ENCODE data around the gene ERICH3.

The ERICH3 gene

GRCh38 chr1:74583397-74583796 is 90.2 kb downstream of the ERICH3 start:
- H3K9me3 Mint-ChIP-seq: no peaks in the 10 kb centered on the region

GRCh38 chr1:74579425-74579824 is 94.2 kb downstream of the ERICH3 start:
- no peak overlapping the region for H3K27ac Mint-ChIP-seq
- H3K4me1 Mint-ChIP-seq: no peaks in the 10 kb centered on the region
- H3K4me3 Mint-ChIP-seq: no peak overlapping the region
- no peaks in the 10 kb centered on the region for H3K36me3 Mint-ChIP-seq
- H3K9me3 Mint-ChIP-seq: no peaks in the 10 kb centered on the region
- peaks cover 2% of the 10 kb centered on the region for H3K27me3 Mint-ChIP-seq

More at GRCh38 chr1:74583397-74583796, 90.2 kb downstream of the ERICH3 start:
- Mint-ChIP-seq H3K27ac (no peak overlapping the region), H3K4me3 (no peak overlapping the region), H3K27me3 (peaks cover 2% of the 10 kb centered on the region), H3K4me1 (no peaks in the 10 kb centered on the region), H3K36me3 (no peaks in the 10 kb centered on the region)

DNA sequence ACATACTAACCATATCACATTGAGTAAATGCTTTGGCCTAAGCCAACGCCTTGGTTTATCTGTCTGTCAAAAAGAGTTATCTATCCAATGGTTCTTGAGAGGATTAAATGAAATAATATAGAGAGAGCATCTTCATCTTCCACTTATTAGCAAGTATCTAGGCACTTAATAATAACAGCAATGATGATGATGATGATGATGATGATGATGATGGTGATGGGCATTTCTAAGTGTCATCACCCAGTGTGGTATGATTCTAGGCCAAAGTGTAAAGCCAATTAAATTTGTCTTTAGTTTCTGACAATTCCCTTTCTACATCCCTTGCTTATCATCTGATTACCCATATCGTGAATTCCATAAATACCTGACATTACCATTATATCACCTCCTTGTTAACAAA is 95.5 kb downstream of the ERICH3 start:
- Mint-ChIP-seq H3K27ac (no peak overlapping the region), H3K4me1 (no peaks in the 10 kb centered on the region), H3K27me3 (peaks cover 3% of the 10 kb centered on the region)

DNA sequence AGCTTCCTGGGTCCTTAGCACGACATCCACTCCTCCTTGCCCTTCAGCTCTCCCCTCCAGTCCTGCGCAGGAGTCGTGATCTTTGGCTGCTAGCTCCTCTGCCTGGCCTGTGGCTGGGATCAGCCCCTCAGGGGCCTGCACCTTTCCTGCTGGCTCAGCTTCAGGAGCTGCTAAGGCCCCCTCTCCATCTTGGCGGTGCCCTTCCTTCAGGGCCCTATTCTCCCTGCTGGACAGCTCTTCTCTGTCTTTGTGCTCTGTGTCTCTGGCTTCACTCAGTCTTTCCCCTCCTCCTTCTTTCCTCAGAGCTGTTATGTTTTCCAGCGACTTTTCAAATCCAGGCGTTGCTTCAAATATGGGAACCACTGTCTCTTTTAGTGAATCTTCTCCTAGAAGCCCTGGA is 101.7 kb downstream of the ERICH3 start:
- Mint-ChIP-seq H3K4me1 (no peaks in the 10 kb centered on the region), H3K4me3 (no peak overlapping the region), H3K27me3 (peaks cover 2% of the 10 kb centered on the region), H3K36me3 (no peaks in the 10 kb centered on the region), H3K27ac (no peak overlapping the region), H3K9me3 (no peaks in the 10 kb centered on the region)

More for the DNA sequence above, 95.5 kb downstream of the ERICH3 start:
- H3K36me3 Mint-ChIP-seq: no peaks in the 10 kb centered on the region
- H3K9me3 Mint-ChIP-seq: no peaks in the 10 kb centered on the region
- H3K4me3 Mint-ChIP-seq: no peak overlapping the region

DNA sequence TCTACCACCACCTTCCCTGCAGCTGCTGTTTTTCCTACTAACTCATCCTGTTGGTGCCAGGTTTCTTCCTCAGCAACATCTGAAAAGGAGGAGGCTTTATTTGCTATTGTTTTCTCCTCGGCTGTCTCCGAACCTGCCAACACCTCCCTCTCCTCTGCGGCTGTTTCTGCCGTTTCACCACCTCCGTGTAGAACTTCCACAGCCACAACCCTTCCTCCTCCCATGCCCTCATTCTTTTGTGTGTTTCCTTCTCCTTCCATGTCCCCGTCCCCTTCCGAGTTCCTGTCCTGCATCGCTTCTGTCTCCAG is 102.1 kb downstream of the ERICH3 start:
- no peaks in the 10 kb centered on the region for H3K9me3 Mint-ChIP-seq
- no peak overlapping the region for H3K4me3 Mint-ChIP-seq
- H3K4me1 Mint-ChIP-seq: no peaks in the 10 kb centered on the region
- H3K27me3 Mint-ChIP-seq: peaks cover 2% of the 10 kb centered on the region
- no peak overlapping the region for H3K27ac Mint-ChIP-seq
- H3K36me3 Mint-ChIP-seq: no peaks in the 10 kb centered on the region

- Mint-ChIP-seq H3K9me3 (no peaks in the 10 kb centered on the region), H3K36me3 (no peaks in the 10 kb centered on the region), H3K27me3 (peaks cover 2% of the 10 kb centered on the region), H3K4me3 (no peak overlapping the region), H3K27ac (no peak overlapping the region), H3K4me1 (no peaks in the 10 kb centered on the region)
These were observed 102.6 kb downstream of the ERICH3 start for GRCh38 chr1:74570797-74571492.

DNA sequence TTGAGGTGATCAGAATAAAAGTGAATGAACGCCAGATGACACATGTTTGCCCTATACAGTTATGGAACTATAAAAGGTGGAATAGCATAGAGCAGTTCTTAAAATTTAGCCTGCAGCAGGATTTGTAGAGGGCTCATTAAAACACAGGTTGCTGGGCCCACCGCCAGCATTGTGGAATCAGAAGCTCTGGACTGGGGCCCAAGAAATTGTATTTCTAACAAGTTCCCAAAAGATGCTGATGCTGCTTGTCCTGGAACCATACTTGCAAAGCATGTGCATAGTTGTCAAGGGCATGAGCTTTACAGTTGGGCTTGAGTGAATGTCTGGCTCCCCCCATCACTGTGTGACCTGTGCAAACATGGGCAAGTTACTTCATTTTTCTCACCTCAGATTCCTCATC is 123.7 kb downstream of the ERICH3 start:
- peaks cover 8% of the 10 kb centered on the region for H3K27me3 Mint-ChIP-seq
- no peaks in the 10 kb centered on the region for H3K9me3 Mint-ChIP-seq
- H3K4me3 Mint-ChIP-seq: no peak overlapping the region
- no peak overlapping the region for H3K27ac Mint-ChIP-seq
- no peaks in the 10 kb centered on the region for H3K36me3 Mint-ChIP-seq
- no peaks in the 10 kb centered on the region for H3K4me1 Mint-ChIP-seq

- Mint-ChIP-seq H3K4me3 (no peak overlapping the region), H3K27ac (no peak overlapping the region), H3K9me3 (no peaks in the 10 kb centered on the region), H3K4me1 (no peaks in the 10 kb centered on the region), H3K27me3 (peaks cover 8% of the 10 kb centered on the region), H3K36me3 (no peaks in the 10 kb centered on the region)
These were observed 124.4 kb downstream of the ERICH3 start for GRCh38 chr1:74548961-74549750.

GRCh38 chr1:74545821-74546220 is 127.8 kb downstream of the ERICH3 start:
- H3K27ac Mint-ChIP-seq: no peak overlapping the region
- H3K4me1 Mint-ChIP-seq: no peaks in the 10 kb centered on the region
- no peaks in the 10 kb centered on the region for H3K36me3 Mint-ChIP-seq
- H3K4me3 Mint-ChIP-seq: no peak overlapping the region
- H3K9me3 Mint-ChIP-seq: no peaks in the 10 kb centered on the region
- peaks cover 3% of the 10 kb centered on the region for H3K27me3 Mint-ChIP-seq

DNA sequence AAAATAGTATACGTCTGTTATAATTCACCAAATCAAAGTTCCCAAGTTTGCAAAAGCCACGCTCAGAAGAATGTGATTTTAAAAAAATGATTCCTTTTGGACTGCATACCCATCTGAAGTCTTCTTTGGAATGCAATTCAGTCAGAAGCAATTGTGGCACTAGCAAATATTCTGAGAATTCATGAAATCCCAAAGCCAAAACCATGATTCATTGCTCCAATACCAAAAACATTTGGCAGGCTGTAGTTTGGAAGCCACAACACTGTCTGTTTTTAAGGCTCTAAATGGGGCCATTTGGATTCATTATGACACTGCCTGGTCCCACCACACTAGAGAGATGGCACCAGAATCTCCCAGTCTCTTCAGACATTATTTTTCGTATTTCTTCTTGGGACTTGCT is 139.4 kb downstream of the ERICH3 start:
- no peaks in the 10 kb centered on the region for H3K4me1 Mint-ChIP-seq
- no peaks in the 10 kb centered on the region for H3K9me3 Mint-ChIP-seq
- H3K36me3 Mint-ChIP-seq: no peaks in the 10 kb centered on the region
- H3K27ac Mint-ChIP-seq: no peak overlapping the region
- no peak overlapping the region for H3K4me3 Mint-ChIP-seq
- no peaks in the 10 kb centered on the region for H3K27me3 Mint-ChIP-seq

GRCh38 chr1:74531796-74532195 is 141.8 kb downstream of the ERICH3 start:
- Mint-ChIP-seq H3K4me3 (no peak overlapping the region), H3K4me1 (no peaks in the 10 kb centered on the region), H3K27ac (no peak overlapping the region), H3K27me3 (peaks cover 5% of the 10 kb centered on the region), H3K36me3 (no peaks in the 10 kb centered on the region), H3K9me3 (no peaks in the 10 kb centered on the region)

GRCh38 chr1:74530892-74531291 is 142.7 kb downstream of the ERICH3 start:
- H3K9me3 Mint-ChIP-seq: no peaks in the 10 kb centered on the region
- H3K36me3 Mint-ChIP-seq: no peaks in the 10 kb centered on the region
- H3K27me3 Mint-ChIP-seq: peaks cover 5% of the 10 kb centered on the region

GRCh38 chr1:74528123-74528522 is 145.5 kb downstream of the ERICH3 start:
- no peaks in the 10 kb centered on the region for H3K36me3 Mint-ChIP-seq
- no peaks in the 10 kb centered on the region for H3K4me1 Mint-ChIP-seq
- no peak overlapping the region for H3K27ac Mint-ChIP-seq
- no peaks in the 10 kb centered on the region for H3K9me3 Mint-ChIP-seq
- H3K4me3 Mint-ChIP-seq: no peak overlapping the region
- H3K27me3 Mint-ChIP-seq: peaks cover 8% of the 10 kb centered on the region

More at GRCh38 chr1:74530892-74531291, 142.7 kb downstream of the ERICH3 start:
- Mint-ChIP-seq H3K27ac (no peak overlapping the region), H3K4me3 (no peak overlapping the region), H3K4me1 (no peaks in the 10 kb centered on the region)

- Mint-ChIP-seq H3K4me3 (no peak overlapping the region), H3K27ac (no peak overlapping the region), H3K9me3 (no peaks in the 10 kb centered on the region)
These were observed 146.9 kb downstream of the ERICH3 start for GRCh38 chr1:74526708-74527107.

GRCh38 chr1:74523873-74524480 is 149.6 kb downstream of the ERICH3 start:
- Mint-ChIP-seq H3K27ac (no peak overlapping the region), H3K36me3 (no peaks in the 10 kb centered on the region), H3K4me3 (no peak overlapping the region), H3K9me3 (no peaks in the 10 kb centered on the region), H3K27me3 (peaks cover 11% of the 10 kb centered on the region), H3K4me1 (no peaks in the 10 kb centered on the region)

More at GRCh38 chr1:74526708-74527107, 146.9 kb downstream of the ERICH3 start:
- H3K4me1 Mint-ChIP-seq: no peaks in the 10 kb centered on the region
- H3K36me3 Mint-ChIP-seq: no peaks in the 10 kb centered on the region
- H3K27me3 Mint-ChIP-seq: peaks cover 11% of the 10 kb centered on the region

DNA sequence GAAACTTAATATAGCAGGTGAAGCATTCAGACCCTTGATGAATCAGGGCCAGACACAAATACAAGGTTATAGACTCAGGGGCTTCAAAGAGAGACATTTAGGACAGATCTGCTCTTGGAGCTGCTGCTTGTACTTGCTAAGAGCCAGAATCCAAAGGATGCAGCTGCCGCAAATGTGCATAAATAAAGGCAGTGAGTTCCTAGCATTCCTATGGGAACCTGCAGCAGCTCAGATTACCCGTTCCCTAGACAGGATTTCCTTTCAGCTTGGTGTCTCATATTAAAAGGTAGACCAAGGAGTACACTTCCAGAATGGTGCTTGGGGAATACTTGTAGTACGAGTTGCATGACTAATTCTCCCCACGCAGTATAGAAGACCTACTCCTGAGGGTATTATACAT is 151.4 kb downstream of the ERICH3 start:
- Mint-ChIP-seq H3K4me1 (no peaks in the 10 kb centered on the region), H3K36me3 (no peaks in the 10 kb centered on the region), H3K27ac (no peak overlapping the region), H3K4me3 (no peak overlapping the region), H3K27me3 (peaks cover 5% of the 10 kb centered on the region), H3K9me3 (no peaks in the 10 kb centered on the region)

Data from activated naive CD4-positive, alpha-beta T cell treated with anti-CD3 and anti-CD28 coated beads, Interleukin-2, amount 50 U/mL, for 24 hours (primary cell).